Fibroblast of pulmonary artery (primary cell): ENCODE measurements around the gene NKX6-2.

Source experiments
- DNase-seq: peaks from one replicate; pipeline ENCODE4 v3.0.0-alpha.2; 2010; ENCODE audit warnings: low read depth
- H3K4me3 ChIP-seq: replicated peaks from 2 replicates; pipeline ENCODE4 v1.5.1; 2011; ENCODE audit warnings: low read depth, mild to moderate bottlenecking, control low read depth, low read length, moderate library complexity
- TF ChIP-seq, protein P1 (sequence below): IDR thresholded peaks from 2 replicates; pipeline ENCODE4 v1.5.1; 2011; ENCODE audit warnings: mild to moderate bottlenecking, control low read depth, low read length, inconsistent platforms; ENCODE audit errors: missing control alignments

The NKX6-2 gene

DNA sequence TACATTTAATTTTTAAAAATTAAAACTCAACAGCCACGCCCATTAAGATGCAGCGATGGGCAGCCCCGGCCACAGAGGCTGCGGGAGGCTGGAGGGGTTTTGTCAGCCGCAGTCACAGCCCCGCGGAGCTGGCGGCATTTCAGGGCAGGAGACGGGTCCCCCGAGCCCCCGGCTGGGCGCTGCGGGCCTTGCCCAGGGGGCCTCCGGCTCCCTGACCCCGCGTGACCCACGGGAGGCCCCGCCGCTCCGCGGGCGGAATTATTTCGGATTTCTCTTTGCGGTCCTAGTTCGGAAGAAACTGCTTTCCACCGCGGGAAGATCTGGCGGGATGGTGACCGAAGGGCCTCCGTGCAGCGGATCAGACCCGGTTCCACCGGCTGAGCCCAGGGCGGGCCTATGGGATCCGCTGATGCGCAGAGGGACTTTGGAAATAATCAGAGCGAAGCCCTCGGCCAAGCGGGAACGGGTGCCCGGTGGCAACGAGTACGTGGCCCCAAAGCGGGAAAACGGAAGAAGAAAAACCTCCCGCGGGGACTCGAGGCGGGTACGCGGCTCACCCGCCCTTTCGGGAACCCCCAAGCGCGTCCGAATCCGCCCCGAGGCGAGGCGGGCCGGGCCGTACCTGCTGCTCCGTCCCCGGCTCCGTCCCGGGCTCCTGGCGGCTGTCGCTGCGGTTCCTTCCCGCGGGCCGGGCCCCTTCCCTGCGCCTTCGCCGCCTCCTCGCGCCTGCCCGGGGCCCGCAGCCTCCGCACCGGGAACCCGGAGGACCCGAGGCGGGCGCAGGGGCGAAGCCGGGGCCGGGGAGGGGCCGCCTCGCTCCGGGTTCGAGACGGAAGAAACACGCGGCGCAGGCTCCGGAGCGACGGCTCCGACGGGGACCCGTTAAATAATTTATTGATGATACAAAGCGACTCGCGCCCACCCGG lies 1.7 kb downstream of the NKX6-2 start:
- TF ChIP-seq, protein P1, sequence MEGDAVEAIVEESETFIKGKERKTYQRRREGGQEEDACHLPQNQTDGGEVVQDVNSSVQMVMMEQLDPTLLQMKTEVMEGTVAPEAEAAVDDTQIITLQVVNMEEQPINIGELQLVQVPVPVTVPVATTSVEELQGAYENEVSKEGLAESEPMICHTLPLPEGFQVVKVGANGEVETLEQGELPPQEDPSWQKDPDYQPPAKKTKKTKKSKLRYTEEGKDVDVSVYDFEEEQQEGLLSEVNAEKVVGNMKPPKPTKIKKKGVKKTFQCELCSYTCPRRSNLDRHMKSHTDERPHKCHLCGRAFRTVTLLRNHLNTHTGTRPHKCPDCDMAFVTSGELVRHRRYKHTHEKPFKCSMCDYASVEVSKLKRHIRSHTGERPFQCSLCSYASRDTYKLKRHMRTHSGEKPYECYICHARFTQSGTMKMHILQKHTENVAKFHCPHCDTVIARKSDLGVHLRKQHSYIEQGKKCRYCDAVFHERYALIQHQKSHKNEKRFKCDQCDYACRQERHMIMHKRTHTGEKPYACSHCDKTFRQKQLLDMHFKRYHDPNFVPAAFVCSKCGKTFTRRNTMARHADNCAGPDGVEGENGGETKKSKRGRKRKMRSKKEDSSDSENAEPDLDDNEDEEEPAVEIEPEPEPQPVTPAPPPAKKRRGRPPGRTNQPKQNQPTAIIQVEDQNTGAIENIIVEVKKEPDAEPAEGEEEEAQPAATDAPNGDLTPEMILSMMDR: no peak
- no peak overlapping the region for H3K4me3 ChIP-seq
- DNase-seq: no peak

DNA sequence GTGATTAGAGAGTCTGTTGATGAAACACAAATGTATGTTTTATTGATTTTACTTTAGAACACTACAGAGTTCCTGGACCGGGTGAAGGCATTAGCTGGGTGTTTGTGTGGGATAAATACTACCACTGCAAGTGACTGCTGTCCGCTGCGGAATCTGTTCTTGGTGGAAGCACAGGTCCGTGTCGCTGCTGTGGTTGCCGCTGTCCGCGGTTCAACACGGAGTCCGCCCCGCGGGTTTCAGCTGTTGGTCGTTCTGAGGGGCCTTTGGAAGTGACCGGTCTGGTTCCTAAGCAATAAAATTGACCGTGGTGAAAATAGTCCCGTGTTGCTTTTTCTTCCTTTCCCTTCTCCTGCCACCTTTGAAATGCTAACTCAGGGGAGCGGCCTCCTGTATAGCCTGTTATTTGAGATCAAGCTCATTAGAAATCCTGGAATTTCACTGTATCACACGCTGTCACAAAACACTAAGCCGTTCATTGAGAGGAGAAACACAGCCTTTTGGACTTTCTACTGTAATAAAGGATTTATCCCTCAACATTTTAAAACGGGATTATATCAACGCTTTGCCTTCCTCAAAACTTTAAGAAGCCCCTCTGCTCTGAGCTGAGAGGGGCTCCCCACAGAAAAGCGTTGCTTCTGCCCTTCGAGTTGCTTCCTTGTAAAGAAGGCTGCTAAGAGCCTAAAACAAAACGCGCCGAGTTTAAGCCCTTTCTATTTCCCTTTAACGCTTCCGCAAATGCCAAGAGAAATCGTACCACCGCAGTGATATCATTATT lies 2.6 kb downstream of the NKX6-2 start:
- no peak for DNase-seq
- H3K4me3 ChIP-seq: no peak overlapping the region
- TF ChIP-seq, protein P1: no peak

DNA sequence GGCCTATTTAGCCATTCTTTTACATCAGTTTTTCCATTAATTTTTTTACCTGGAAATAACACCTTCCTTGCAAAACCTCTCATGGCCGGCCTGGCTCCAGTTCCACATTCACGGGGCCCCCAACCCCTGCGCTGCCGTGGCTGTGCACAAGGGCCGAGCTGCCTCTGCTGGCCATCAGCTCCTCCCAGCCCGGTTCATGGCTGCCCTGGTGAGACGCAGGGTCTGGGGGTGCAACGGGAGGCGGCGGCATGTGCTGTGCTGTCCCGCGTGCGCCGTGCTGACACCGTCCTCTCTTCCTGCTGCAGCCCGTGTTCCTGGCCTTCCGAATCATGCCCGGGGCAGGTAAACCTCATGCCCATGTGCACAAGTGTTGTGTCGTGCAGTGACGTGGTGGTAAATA lies 4.4 kb downstream of the NKX6-2 start:
- no peak for DNase-seq
- H3K4me3 ChIP-seq: no peak overlapping the region
- TF ChIP-seq, protein P1: no peak

DNA sequence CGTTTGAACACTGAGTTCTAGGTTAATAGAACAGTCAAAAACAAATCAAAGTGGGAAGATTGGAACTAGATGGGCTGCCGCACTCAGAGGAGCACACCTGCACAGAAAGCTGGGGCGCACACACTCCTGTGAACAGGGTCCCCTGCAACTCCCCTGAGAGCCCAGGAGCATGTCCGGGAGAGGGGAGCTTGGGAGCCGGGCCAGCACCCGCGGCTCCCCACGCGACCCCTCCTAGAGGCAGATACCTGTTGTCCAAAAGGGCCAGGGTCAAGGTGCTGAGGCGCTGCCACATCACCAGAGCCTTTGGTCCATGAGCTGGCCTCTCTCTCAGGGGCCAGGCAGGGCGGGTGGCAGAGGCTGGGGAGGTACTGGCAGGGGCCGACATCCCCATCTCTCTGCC lies 5.6 kb downstream of the NKX6-2 start:
- TF ChIP-seq, protein P1: no peak
- no peak overlapping the region for H3K4me3 ChIP-seq
- no peak for DNase-seq

DNA sequence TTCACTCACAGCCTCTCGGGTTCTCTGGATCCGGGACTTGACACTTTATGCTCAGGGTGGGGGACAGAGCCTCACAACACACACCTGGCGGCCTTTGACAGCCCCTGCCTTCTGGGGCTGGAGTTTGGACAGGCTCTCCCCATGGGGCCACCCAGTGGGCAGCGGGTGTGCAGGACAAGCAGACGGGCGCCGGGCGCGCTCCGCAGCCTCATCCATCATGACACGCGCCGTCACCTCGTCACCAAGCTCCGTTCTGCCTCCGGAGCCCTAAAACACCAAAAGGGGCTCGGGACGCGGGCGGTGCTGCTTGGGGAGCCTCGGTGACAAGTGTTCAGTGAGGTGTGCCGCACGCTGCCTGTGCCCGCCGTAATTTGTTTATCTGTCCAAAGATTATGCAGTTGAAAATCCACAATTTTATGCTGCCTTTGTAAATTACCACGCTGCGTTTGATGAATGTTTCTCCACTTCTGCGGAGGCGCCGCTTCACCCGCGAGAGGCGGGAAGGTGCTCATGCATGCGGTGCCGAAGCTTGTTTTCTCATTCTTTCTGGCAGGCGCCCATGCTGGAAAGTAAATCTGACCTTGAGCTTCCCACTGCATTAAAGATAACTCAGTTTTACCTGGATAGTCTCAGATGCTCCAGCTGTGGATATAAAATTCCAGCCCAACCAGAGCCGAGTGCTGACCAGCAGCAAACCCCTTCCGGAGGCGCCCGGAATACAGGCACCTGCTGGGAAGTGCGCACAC lies 6.2 kb downstream of the NKX6-2 start:
- H3K4me3 ChIP-seq: no peak overlapping the region
- DNase-seq: no peak
- TF ChIP-seq, protein P1: no peak

DNA sequence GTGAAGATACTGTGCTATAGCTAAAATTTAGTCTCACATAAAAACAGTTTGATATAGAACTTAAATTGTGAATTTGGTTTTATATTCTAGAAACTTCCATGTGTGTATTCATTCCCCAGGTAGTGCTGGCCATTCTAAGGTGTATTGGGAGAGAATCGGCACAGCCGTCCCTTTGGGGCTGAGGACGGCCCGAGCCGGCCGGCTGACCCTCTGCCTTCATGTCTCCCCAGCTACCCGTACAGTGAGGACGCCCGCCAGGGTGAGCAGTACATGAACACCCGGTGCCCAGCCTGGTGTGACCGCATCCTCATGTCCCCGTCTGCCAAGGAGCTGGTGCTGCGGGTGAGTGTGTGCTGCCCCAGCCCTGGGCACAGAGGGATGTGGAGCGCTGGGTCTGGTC lies 8.5 kb downstream of the NKX6-2 start:
- TF ChIP-seq, protein P1: no peak
- H3K4me3 ChIP-seq: no peak overlapping the region
- no peak for DNase-seq
